Neural cell (in vitro differentiated cells): ENCODE data around the gene CCDC80.

ENCODE experiments used
- CTCF ChIP-seq: fragments of 450-650 bp; IDR thresholded peaks from 2 replicates; pipeline ENCODE4 v1.5.1; 2014; ENCODE audit warnings: antibody characterized with exemption, mild to moderate bottlenecking, moderate library complexity; ENCODE audit not compliant: poor library complexity, severe bottlenecking
- POLR2AphosphoS5 ChIP-seq: IDR thresholded peaks from 2 replicates; pipeline ENCODE4 v1.6.1; 2012

GRCh38 chr3:112654979-112655378 is 14.0 kb upstream of the CCDC80 start:
- TF ChIP-seq CTCF: no peak
- no peak for TF ChIP-seq POLR2AphosphoS5
